Ramos (cell line): ENCODE measurements around the gene LCN15.
"Not testable (repeated sequence)": the region's sequence is repeated elsewhere in the genome, so short reads cannot be mapped to it uniquely, and the experiment has no call there.

Experiments
- in situ Hi-C: fragments of 300-500 bp; cut with MboI; formaldehyde crosslinking; loops from one replicate; pipeline ENCODE4 v1.14.3; 2022; ENCODE audit warnings: low sequenced_read_pairs; ENCODE audit not compliant: unreplicated experiment

Gene LCN15, protein sequence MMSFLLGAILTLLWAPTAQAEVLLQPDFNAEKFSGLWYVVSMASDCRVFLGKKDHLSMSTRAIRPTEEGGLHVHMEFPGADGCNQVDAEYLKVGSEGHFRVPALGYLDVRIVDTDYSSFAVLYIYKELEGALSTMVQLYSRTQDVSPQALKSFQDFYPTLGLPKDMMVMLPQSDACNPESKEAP

DNA sequence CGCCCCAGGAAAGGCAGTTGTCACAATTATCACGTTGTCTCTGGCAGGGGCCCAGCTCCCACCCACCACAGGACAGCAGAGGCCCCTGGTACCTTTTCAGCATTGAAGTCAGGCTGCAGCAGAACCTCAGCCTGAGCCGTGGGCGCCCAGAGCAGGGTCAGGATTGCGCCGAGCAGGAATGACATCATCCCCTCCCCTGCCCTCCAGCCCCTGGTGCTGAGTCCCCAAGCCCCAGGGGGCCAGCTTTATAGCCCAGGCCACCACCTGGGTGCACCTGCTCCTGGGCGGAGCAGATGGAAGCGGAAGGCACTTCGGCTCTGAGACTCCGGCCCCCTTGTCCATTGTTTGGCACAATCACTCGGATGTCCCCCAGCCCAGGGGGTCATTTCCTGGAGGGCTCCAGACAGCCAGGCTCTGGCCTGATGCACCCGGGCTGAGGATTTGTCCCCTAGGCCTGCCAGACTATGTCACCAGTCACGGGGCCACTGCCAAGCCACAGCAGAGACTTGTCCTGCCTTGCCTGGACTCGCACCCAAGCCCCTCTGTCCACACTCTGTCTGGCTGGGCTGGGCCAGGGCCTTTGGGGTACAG, at the start of gene LCN15:
Gene LCN15, minus strand, starts transcription at position 218 of the 591 bp plus-strand sequence. Its CDS starts 30 bp downstream, at position 188.
- in situ Hi-C loops, result no loop called here

DNA sequence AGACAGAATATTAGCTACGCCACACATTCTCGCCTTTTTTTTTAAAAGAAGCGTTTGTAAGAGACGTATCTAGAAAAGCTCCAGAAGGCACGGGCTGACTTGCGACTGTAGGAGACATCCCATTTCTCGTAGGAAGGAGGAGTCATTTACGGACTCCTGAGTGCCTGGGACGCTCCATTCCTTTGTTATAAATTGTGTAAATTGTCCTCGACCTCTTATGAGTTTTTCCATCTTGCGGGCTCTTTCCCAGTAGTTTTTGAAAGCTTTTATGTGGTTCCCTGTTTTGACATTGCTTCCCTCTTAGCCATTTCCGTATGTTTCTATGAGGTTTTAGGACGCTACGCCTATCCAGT, 44.5 kb upstream of the LCN15 start:
- in situ Hi-C loops, result no loop called here

DNA sequence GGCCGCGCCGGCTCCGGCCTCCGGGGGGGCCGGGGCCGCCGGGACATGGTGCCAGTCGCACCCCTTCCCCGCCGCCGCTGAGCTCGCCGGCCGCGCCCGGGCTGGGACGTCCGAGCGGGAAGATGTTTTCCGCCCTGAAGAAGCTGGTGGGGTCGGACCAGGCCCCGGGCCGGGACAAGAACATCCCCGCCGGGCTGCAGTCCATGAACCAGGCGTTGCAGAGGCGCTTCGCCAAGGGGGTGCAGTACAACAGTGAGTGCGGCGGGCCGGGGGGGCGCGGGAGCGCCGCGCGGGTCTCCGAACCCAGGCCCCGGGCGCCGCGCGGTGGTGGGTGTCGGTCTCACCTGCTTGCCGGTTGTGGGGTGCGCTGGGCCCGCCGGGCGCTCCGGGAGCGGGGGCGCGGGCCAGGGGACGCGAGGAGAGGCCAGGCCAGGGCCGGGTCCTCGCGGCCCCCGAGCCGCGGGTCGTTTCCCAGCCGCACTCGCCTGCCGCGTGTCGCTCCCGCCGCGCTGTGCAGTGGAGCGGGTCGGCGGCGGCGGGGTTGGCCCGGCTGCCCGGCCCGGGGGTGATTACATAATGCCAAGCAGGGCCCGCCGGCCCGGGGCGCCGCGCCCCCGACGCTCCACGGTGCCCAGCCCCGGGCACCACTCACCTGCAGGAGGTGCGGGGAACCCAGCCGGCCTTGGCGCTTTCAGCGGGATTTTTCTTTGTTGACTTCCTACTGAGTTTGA, 43.9 kb upstream of the LCN15 start:
- in situ Hi-C loops, result no loop called here

DNA sequence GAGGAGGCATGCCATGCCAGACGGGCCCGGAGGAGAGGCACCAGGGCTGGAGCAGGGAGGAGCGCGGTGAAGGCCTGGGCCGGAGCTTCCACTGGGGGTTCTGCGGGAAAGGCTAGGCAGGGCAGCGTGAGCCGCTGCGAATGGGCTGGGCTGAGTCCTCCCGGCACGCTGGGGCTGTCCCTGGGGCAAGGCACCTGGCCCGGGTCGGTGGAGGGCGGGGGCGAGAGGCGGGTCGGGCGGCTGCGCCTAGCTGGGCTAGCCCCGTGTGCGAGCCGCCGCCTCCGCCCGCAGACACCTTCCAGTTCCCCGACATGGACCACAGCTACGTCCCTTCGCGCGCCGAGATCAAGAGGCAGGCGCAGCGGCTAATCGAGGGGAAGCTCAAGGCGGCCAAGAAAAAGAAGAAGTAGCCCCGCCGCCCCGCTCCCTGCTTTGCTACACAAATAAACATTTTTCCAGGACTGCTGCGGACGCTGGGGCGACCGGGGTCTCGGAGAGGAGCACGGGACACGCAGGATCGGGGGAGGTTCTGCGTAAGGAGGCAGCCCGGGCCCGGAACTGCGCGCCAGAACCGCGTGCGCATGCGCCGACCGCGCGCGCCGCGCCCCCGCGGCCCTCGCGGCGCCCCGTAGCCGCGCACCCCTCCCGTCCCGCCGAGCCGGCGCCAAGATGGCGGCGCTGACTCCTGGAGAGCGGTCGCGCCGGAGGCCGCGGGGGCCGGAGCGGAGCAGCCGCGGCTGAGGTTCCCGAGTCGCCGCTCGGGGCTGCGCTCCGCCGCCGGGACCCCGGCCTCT, 43.2 kb upstream of the LCN15 start, which contains the start of gene RABL6:
Gene RABL6, plus strand, starts transcription at position 668 of the 794 bp plus-strand sequence. CDS start 249 bp downstream, outside the sequence.
- in situ Hi-C loops, result no loop called here

DNA sequence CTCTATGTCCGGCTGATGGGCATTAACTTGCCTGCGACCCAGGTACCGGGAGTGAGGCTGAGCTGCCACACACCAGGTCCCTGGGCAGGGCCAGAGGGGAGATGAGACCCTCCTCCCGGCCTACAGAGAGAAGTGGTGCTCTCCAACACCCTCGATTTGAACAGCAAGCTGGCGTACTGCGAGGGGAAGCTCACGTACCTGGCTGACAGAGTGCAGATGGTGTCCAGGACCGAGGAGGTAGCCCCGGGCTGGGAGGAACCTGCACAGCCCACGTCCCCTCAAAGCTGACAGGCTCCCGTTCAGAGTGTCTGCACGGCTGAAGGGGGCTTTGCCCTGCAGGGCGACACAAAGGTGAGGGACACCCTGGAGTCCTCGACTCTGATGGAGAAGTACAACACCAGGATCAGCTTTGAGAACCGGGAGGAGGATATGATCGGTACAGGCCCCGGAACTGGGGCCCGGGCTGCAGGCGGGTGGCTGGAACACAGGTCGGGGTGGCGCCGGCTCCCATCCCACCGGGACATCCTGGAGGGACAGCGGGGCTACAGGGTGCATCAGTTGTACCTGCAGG, 42.4 kb upstream of the LCN15 start:
- in situ Hi-C loops, result no loop called here

DNA sequence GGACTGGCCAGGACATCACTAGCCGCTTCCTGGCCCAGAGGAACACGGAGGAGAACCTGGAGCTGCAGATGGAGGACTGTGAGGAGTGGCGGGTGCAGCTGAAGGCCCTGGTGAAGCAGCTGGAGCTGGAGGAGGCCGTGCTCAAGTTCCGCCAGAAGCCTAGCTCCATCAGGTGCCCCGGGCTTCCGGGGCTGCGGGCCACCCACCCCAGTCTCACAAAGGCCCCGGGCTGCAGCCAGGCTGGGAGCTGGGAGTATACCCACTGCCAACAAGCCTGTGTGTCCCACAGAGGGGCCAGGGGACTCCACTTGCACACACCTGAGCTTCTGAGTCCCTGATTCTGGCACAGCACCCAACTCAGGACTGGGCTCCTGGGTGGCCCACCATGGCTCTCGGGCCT, 41.7 kb upstream of the LCN15 start:
- in situ Hi-C loops, result no loop called here

DNA sequence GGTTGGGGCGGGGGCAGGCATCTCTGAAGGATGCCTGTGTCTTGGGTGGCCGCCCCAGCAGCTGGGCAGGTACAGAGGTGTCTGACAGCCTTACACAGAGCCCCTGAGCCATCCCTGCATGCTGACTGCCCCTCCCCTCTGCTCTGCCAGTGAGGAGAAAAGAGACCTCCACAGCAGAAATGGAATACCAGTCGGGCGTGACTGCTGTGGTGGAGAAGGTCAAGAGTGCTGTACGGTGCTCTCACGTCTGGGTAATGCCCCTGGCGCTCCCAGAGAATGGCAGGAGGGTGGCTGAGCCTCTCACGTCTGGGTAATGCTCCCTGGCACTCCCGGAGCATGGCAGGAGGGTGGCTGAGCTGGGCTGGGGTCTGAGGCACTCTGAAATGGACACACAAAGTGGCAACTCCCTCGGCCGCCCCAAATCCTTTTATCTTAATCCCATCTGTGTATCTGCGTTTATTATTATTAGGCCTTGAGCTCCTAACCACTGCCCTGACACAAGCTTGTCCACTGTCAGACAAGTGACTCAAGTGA, 41.0 kb upstream of the LCN15 start:
- in situ Hi-C loops, result no loop called here

DNA sequence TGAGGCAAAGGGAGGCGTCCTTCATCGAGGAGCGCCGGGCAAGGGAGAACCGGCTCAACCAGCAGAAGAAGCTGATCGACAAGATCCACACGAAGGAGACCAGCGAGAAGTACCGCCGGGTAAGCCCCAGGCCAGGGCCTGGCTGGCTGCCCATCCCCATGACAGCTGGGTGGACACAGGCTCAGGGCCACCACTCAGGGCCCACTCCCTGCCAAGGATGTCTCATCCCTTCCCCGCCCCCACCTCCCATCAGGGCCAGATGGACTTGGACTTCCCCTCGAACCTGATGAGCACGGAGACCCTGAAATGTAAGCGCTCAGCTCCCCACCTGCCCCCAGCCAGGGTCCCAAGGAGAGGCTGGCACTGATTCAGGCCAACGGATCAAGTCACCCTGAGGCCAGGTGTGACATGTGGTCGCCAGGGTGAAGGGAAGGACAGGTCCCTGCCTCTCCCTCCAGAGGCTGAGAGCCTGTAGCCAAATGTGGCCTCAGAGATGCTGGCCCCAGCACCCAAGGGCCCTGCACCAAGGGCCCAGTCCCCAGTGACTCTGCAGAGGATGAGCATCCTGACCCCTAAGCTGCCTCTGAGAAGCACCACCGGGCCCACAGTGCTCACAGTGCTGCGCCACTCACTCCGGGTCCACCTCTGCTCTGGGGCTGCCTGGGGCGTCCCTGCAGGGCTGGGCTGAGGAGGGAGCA, 40.3 kb upstream of the LCN15 start:
- in situ Hi-C loops, result no loop called here

DNA sequence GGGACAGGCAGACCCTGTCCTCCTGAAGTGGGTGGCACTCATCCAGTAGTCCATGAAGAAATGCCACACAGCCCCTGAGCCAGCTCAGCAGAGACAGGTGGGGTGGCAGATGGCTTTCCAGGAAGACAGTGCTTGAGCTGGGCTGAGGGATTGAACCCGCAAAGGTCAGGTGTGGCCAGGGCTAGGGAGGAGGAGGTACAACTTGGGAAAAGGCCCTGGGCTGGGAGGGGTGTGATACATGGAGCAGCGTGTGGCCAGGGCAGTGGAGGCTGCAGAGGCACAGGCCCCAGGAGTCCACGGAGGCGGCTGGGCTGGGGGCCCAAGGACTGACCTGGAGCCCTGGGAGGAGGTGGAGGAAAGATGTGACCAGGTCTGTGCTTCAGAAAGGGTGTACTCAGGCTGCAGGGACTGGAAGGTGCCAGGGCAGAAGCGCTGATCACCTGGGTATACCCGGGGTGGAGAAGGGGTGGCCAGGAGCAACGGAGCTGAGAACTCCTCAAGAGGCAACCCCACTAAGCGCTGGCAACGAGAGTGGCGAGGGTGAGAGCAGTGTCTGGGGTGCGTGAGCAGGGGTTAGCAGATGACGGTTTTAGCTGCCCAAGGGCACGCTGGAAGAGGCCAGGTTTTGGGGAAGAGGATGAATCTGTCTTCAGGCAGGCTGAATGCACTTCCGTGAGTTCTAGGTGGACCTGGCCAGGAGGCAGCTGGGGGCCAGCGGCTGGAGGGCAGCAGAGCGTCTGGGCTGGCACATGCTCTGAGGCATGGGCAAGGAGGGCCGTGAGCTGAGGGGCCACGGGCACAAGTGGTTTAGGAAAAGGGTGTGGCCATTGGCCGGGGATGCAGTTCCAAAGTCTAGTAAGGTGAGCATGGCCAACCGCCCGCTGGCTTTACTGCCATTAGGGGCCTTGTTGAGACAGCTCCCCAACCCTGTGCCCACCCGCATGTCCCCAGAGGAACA, 39.5 kb upstream of the LCN15 start:
- in situ Hi-C loops, result no loop called here

DNA sequence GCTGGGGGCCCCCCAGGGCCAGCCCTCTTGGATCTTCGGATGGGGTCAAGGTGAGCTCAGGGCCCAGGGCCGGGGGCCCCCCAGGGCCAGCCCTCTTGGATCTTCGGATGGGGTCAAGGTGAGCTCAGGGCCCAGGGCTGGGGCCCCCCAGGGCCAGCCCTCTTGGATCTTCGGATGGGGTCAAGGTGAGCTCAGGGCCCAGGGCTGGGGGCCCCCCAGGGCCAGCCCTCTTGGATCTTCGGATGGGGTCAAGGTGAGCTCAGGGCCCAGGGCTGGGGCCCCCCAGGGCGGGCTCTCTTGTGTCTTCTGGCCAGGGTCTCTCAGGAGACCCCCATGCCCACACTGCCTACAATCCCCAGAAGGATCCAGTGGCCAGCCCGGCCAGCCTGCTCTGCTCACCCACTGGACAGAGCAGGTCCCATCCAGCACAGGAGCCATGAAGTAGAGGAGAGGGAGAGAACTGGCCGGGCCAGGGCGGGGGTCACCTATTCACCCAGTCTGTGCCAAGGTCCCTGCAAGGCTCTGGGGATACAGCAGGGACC, 38.8 kb upstream of the LCN15 start:
- in situ Hi-C loops, result not testable (repeated sequence)

DNA sequence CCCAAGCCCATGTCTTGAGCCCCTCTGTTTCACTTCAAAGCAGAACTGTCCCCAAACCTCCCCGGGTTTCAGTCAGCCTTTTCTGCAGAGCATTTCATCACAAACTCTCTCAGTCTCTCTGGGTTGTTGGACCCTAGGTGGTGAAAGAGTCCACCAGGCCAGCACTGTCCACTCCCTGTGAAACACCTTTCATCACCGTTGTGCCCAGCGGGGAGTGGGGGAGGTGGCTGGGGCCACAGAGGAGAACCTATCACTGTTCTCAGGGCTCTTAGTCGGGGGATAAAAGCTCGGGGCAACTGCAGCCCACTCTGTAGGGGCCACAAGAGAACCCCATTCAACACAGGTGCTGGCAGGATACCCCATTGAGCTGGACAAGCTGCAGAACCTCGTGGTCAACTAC, 38.0 kb upstream of the LCN15 start:
- in situ Hi-C loops, result no loop called here

DNA sequence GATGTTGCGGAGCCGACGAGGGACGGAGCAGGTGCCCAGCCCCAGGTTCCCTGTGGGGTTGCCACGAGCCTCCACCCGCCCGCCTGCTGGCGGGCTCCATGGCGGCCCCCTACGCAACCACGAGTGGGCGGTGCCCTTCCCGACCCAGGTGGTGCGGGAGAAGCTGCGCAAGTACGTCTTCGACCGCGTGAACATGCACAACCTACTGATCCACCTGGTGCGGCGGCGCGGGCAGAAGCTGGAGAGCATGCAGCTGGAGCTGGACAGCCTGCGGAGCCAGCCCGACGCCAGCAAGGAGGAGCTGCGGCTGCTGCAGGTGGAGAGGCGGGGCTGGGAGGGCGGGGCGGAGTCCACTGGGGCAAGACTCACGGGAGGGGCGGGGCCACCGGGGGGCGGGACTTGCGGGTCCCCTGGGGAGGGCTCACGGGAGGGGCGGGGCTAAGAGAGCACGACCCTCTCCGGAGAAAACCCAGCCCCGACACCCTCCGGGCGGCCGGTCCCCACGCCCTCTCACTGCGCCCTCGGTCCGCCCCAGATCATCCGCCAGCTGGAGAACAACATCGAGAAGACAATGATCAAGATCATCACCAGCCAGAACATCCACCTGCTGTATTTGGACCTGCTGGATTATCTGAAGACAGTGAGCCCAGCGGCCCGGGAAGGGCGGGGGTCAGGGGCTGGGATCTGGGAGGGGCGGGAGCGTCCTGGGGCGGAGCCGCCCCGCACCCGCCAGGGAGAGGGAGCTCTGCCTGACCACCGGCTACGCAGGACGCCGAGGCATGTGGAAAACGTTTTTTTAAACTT, 35.7 kb upstream of the LCN15 start:
- in situ Hi-C loops, result loop anchor here (25.0 kb wide), 2 partner anchors 437 to 662 kb away; partner anchors contain the start of genes CYSRT1, NSMF, RNF224 and SLC34A3

DNA sequence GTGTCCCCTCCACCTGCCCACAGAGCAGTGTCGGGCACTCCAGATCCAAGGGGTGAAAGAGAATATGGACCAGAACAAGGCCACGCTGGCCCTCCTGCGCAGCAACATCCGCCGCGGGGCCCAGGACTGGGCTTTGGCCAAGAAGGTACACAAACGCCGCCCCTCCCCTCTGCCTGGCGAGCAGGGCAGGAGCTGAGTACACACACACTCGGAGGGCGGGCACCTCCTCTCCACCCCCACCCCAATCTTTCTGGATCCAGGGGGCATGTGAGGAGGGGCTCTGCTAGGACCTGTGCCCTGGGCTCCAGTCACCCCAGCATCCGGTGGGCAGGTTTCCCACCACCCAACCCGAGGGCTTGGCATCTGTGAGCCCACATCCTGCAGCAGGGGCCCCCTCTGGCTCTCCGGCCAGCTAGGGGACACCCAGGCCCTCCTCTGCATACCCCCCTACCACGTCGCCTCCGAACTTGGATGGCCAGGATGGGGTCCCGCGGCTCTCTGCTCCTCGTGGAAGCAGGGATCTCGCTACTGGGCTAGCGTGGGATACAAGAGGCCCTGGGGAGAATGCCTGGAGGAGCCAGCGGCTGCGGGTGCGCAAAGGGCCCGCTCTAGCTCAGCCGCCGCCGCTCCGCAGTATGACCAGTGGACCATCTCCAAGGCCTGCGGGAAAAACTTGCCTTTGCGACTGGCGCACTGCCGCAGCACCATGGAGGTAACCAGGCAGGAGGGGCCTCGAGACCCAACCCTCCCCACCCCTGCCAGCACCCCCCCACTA, 34.9 kb upstream of the LCN15 start:
- in situ Hi-C loops, result loop anchor here (25.0 kb wide), 2 partner anchors 438 to 663 kb away; partner anchors contain the start of genes CYSRT1, NSMF, RNF224 and SLC34A3

DNA sequence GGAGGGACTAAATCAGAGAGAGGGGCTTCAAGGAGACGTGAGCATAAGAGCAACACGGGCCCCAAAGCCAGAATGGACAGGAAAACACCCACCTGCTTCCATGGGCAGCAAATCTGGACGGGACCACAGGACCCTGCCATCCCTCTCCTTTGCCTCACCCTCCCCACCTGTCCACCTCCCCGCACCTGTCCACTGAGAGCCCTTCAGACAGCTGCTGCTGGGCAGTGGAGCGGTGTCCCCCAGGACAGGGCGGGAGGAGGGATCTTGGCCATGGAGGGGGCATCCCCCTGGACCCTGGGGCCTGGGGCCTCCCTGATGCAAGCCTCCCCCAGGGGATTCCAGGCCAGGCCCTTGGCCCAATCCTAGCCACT, 34.4 kb upstream of the LCN15 start:
- in situ Hi-C loops, result loop anchor here (25.0 kb wide), 2 partner anchors 439 to 664 kb away; partner anchors contain the start of genes CYSRT1, NSMF, RNF224 and SLC34A3

DNA sequence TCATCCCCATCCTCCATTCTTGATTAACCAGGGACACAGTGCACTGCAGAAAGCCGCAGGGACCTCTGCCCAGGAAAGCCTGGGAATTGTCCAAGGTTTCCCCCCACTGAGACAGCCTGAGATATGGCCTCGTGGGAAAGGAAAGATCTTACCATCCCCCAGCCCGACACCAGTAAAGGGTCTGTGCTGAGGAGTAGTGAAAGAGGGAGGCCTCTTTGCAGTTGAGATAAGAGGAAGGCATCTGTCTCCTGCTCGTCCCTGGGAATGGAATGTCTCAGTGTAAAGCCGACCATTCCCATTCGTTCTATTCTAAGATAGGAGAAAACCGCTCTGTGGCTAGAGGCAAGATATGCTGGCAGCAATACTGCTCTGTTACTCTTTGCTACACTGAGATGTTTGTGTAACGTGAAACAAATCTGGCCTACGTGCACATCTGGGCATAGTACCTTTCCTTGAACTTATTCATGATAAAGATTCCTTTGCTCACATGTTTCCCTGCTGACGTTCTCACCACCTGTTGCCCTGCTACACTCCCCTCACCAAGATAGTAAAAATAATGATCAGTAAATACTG, 32.5 kb upstream of the LCN15 start:
- in situ Hi-C loops, result loop anchor here (25.0 kb wide), 2 partner anchors 440 to 665 kb away; partner anchors contain the start of genes CYSRT1, NSMF, RNF224 and SLC34A3

DNA sequence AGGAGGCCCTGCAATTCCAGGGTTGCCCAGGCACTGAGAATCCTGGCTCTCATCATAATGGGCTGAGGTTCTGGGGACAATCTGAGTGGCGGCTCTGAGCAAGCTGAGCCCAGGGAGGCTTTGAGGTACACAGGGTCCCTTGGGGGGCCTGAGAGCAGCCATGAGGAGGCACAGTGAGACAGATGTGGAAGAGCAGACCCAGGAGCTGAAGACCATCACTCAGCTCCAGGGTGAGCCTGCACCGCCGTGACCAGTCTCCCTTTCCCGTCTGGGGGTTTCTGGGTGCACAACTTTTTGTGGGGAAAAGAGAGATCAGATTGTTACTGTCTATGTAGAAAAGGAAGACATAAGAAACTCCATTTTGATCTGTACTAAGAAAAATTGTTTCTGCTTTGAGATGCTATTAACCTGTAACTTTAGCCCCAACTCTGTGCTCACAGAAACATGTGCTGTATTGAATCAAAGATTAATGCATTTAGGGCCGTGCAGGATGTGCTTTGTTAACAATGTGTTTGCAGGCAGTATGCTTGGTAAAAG, 32.0 kb upstream of the LCN15 start, which contains the start of gene CCDC183:
Gene CCDC183, plus strand, starts transcription at position 101 of the 537 bp plus-strand sequence. Its CDS starts 60 bp downstream, at position 161.
- in situ Hi-C loops, result loop anchor here (25.0 kb wide), 2 partner anchors 441 to 666 kb away; partner anchors contain the start of genes CYSRT1, NSMF, RNF224 and SLC34A3
